Muscle layer of duodenum (tissue), 2 donors: ENCODE data around the gene POLE3.
"Not testable (repeated sequence)": the region's sequence is repeated elsewhere in the genome, so short reads cannot be mapped to it uniquely, and the experiment has no call there.

Experiments
- H3K27ac ChIP-seq: one replicate; pipeline ENCODE4 v1.7.0; 2013; ENCODE audit warnings: mild to moderate bottlenecking, low read length
- H3K27me3 ChIP-seq: one replicate; pipeline ENCODE4 v1.7.0; 2013; ENCODE audit warnings: low read depth, mild to moderate bottlenecking, control low read depth, low read length
- H3K36me3 ChIP-seq, 2 donors: one replicate each; pipeline ENCODE4 v1.7.0; 2013; ENCODE audit warnings: low read length in 2 of 2, control low read depth in 1 of 2, mild to moderate bottlenecking in 1 of 2; ENCODE audit not compliant: insufficient read depth in 2 of 2, control insufficient read depth in 1 of 2
- H3K4me1 ChIP-seq, 2 donors: one replicate each; pipeline ENCODE4 v1.7.0; 2013; ENCODE audit warnings: low read length in 2 of 2, mild to moderate bottlenecking in 2 of 2, control low read depth in 1 of 2, moderate library complexity in 1 of 2; ENCODE audit not compliant: insufficient read depth in 2 of 2, control insufficient read depth in 1 of 2
- H3K4me3 ChIP-seq, 2 donors: one replicate each; pipeline ENCODE4 v1.7.0; 2013; ENCODE audit warnings: low read length in 2 of 2, low read depth in 1 of 2, mild to moderate bottlenecking in 1 of 2
- H3K9me3 ChIP-seq, 2 donors: one replicate each; pipeline ENCODE4 v1.7.0; 2013; ENCODE audit warnings: low read length in 2 of 2, control low read depth in 1 of 2, mild to moderate bottlenecking in 1 of 2; ENCODE audit not compliant: control insufficient read depth in 1 of 2
- donor health status: healthy.

Gene POLE3

DNA sequence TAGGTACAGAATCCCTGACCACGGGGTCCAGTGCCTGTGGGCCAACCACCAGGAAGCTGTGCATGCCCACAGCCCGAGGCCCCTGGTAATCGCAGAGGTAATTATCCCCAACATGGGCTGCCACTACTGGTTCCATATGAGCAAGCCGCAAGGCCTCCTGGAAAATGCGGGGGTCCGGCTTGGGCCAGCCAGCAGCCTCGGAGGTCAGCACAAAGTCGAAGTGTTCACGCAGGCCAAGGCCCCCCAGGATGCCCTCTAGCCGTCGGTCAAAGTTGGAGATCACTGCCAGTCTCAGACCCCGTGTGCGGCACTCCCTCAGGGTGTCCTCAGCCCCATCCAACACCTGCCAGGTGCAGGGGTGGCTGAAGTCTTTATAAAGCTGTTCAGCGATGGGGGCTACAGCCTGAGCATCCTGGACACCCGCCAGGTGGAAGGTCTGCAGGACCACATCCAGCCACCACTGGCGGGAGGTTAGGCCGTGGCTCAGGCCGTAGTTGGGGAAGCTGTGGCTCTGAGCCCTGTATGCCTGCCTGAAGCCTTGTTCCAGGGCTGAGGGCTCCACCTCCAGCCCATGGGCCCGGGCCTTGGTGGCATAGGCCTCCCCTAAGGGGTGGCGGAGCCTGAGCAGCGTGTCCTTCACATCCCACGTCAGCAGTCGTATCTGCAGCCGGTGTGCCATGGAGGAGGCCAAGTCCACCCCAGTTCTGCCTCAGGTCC is 36.6 kb downstream of the POLE3 start:
- no peak overlapping the region for H3K4me3 ChIP-seq
- no peaks in the 10 kb centered on the region for H3K9me3 ChIP-seq
- peaks cover 11 to 20% of the 10 kb centered on the region in 2 donors for H3K36me3 ChIP-seq
- H3K4me1 ChIP-seq, result peaks cover 0 to 13% of the 10 kb centered on the region in 2 donors
- H3K27ac ChIP-seq, result no peak overlapping the region
- H3K27me3 ChIP-seq, result no peaks in the 10 kb centered on the region

DNA sequence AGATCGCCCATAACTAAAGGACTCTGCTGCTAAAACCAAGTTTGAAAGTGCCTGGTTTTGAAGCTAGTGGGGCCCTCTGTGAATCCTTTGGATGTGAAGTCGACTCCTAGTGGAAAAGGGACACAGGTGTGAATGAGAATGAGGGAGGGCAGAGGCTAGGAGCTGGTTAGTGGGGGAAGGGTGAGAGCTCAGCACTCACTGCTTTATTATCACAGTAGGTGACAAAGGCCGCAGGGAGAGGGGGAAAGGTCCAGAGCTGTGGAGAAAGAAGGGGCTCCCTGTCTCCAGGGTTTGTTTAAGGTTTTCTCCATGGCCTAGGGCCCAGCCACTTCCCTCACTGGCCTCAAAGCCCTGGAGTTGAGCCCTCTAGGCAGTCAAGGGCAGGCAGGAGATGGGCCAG is 37.2 kb downstream of the POLE3 start:
- H3K4me1 ChIP-seq, result peaks cover 0 to 13% of the 10 kb centered on the region in 2 donors
- no peak overlapping the region for H3K4me3 ChIP-seq
- peaks cover 11 to 20% of the 10 kb centered on the region in 2 donors for H3K36me3 ChIP-seq
- no peaks in the 10 kb centered on the region for H3K27me3 ChIP-seq
- H3K27ac ChIP-seq, result no peak overlapping the region
- H3K9me3 ChIP-seq, result no peaks in the 10 kb centered on the region

DNA sequence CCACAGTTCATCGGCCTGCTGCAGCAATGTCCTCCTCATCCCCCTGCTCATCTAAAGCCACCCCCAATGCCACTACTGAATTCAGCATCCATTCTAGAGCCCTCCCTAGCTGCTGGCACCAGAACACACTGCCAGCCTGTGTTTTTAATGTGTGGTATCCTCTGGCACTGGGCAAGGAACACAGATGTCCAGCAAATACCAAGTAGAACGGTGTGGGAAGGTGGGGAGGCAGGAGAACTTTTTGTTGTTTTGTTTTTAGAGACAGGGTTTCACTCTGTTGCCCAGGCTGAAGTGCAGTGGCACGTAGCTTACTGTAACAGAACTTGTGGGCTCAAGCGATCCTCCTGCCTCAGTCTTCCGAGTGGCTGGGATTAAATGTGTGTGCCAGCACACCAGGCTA is 38.4 kb downstream of the POLE3 start:
- Histone ChIP-seq H3K4me1 (peaks cover 0 to 9% of the 10 kb centered on the region in 2 donors), H3K9me3 (no peaks in the 10 kb centered on the region), H3K36me3 (peaks cover 11 to 20% of the 10 kb centered on the region in 2 donors), H3K4me3 (no peak overlapping the region), H3K27ac (no peak overlapping the region), H3K27me3 (no peaks in the 10 kb centered on the region)

DNA sequence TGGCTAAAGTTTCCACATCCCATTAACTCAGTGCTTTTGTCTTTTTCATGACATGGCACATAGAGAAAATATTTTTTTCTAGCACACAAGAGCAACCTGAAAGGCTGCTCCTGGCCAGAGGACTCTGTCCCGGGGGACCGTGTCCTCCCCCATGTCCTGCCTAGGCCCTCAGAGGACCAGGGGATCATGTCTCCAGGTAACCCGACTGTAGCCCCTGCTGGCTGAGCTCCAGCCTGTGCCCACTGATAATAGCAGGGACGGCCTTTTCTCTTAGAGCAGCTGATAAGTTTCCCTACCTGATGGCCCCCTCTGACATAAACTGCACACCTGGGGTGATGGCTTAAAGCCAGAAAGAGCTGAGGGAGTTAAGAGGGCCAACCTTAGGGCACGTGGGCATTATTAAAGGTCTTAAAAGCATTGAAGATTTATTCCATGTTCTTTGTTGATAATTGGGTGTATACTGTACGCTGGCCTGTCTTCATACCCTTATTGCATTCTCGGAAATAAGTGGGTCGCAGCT is 39.6 kb downstream of the POLE3 start:
- Histone ChIP-seq H3K27me3 (no peaks in the 10 kb centered on the region), H3K4me3 (no peak overlapping the region), H3K36me3 (peaks cover 11 to 20% of the 10 kb centered on the region in 2 donors), H3K27ac (no peak overlapping the region), H3K9me3 (no peaks in the 10 kb centered on the region), H3K4me1 (peaks cover 0 to 8% of the 10 kb centered on the region in 2 donors)

DNA sequence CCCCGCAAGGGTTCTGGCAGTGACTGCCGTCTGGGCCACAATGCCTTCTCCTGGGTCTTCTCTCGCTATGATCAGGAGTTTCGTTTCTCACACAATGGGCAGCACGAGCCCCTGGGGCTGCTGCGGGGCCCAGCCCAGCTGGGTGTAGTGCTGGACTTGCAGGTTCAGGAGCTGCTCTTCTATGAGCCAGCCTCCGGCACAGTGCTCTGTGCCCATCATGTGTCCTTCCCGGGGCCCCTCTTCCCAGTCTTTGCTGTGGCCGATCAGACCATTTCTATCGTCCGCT is 40.7 kb downstream of the POLE3 start:
- Histone ChIP-seq H3K4me1 (no peaks in the 10 kb centered on the region), H3K27ac (no peak overlapping the region), H3K27me3 (no peaks in the 10 kb centered on the region), H3K36me3 (peaks cover 11 to 20% of the 10 kb centered on the region in 2 donors), H3K9me3 (no peaks in the 10 kb centered on the region), H3K4me3 (no peak overlapping the region)

DNA sequence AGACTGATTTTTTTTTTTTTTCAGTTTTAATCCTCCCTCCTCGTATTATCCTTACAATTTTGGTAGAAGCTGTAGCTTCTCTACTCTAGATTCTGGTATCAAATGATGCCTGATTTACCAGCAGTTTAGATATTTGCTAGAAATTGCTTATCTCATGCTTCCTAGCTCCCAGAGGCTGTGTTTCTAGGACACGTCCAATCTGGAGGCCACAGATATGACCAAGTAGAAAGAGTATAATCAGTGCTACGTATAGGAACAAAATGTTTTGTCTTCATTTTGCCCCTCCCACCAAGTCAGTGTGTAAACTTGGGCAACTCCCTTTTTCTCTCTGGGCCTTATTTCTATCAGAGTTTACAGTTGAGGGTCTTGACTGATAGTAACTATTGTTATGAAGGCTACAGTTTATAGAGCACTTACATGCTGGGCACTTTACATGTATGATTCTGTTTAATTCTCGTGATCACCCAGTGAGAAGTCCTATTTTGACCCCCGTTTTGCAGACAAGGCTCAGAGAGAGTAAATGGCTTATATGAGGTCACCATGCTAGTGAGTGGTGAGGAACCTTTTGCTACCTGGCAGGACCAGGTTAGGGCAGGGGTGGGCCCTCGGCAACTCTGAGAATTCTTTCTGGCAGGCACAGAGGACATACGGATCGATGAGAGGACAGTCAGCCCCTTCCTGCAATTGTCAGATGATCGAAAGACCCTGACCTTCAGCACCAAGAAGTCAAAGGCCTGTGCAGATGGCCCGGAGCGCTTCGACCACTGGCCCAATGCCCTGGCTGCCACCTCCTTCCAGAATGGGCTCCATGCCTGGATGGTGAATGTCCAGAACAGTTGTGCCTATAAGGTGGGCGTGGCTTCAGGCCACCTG is 41.3 kb downstream of the POLE3 start:
- Histone ChIP-seq H3K4me1 (no peaks in the 10 kb centered on the region), H3K4me3 (no peak overlapping the region), H3K27ac (no peak overlapping the region), H3K27me3 (no peaks in the 10 kb centered on the region), H3K36me3 (peaks cover 8 to 17% of the 10 kb centered on the region in 2 donors), H3K9me3 (no peaks in the 10 kb centered on the region)

DNA sequence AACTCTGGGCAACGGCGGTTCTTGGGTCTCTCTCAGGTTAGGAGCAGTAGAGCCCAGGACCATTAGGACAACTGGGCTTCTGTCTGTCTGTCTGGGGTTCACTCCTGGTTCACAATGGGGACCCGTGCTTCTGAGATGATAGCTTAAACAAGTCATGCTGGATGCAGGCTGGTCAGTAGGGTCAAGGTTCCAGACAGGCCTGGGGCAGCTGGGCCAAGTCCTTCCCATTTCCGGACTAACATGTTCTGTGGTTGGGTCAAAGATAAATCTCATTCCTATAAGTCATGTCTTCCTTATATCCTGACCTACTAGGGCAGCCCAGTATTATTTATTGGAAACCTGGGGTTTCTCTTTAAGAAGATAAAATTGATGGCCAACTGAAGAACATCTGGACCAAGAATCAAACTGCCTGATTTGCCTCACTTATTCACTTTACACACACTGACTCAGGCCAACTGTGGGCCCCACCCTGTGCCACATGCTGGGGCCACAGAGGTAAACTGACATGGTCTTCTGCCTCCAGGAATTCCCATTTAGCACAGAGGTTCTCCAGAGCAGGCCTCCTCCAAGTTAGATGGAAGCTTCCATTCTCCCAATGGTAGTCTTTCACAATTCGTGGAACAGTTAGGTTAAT is 42.0 kb downstream of the POLE3 start:
- Histone ChIP-seq H3K27me3 (no peaks in the 10 kb centered on the region), H3K4me1 (no peaks in the 10 kb centered on the region), H3K36me3 (peaks cover 6 to 9% of the 10 kb centered on the region in 2 donors), H3K9me3 (no peaks in the 10 kb centered on the region), H3K27ac (no peak overlapping the region), H3K4me3 (no peak overlapping the region)

DNA sequence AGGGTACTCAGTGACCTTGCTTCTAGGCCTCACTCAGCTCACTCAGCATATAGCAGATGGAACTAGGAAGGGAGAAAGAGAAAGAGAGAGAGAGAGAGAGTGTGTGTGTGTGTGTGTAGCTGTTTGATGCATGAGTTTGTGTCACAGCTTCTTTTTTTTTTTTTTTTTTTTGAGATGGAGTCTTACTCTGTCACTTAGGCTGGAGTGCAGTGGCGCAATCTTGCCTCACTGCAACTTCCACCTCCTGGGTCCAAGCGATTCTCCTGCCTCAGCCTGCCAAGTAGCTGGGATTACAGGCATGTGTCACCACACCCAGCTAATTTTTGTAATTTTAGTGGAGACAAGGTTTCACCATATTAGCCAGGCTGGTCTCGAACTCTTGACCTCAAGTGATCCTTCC is 44.8 kb downstream of the POLE3 start:
- H3K36me3 ChIP-seq, H3K4me3 ChIP-seq, H3K27ac ChIP-seq, H3K27me3 ChIP-seq, H3K9me3 ChIP-seq, H3K4me1 ChIP-seq: not testable (repeated sequence)

DNA sequence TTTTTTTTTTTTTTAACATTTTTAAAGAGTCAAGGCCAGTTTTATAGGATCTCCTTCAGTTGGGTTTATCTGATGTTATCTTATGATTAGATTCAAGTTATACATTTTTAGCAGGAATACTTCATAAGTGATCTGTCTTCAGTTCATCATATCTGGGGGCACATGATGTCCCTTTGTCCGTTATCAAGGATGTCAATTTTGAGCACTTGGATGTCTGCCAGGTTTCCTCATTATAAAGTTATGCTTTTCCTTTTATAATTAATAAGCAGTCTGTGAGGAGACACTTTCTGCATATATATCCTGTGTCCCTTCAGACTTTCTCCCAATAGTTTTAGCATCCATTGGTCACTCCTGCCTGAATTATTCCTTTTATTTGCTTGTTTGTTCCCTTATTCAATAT is 45.5 kb downstream of the POLE3 start:
- Histone ChIP-seq H3K27me3 (no peaks in the 10 kb centered on the region), H3K4me1 (no peaks in the 10 kb centered on the region), H3K27ac (no peak overlapping the region), H3K9me3 (no peaks in the 10 kb centered on the region), H3K4me3 (no peak overlapping the region), H3K36me3 (no peaks in the 10 kb centered on the region)

DNA sequence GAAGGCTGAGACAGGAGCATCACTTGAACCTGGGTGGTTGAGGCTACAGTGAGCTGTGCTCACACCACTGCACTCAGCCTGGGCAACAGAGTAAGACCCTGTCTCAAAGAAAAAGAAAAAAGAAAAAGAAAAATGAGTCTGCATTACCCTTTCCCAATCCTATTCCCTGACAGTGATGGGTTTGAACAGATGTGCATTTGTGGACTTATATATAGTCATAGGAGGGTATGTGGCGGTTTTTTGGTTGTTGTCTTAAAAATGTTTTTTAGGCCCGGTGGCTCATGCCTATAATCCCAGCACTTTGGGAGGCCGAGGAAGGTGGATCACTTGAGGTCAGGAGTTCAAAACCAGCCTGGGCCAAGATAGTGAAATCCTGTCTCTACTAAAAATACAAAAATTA is 47.1 kb downstream of the POLE3 start:
- Histone ChIP-seq H3K36me3 (no peaks in the 10 kb centered on the region), H3K27me3 (no peaks in the 10 kb centered on the region), H3K4me3 (no peak overlapping the region), H3K27ac (no peak overlapping the region), H3K4me1 (no peaks in the 10 kb centered on the region), H3K9me3 (no peaks in the 10 kb centered on the region)

DNA sequence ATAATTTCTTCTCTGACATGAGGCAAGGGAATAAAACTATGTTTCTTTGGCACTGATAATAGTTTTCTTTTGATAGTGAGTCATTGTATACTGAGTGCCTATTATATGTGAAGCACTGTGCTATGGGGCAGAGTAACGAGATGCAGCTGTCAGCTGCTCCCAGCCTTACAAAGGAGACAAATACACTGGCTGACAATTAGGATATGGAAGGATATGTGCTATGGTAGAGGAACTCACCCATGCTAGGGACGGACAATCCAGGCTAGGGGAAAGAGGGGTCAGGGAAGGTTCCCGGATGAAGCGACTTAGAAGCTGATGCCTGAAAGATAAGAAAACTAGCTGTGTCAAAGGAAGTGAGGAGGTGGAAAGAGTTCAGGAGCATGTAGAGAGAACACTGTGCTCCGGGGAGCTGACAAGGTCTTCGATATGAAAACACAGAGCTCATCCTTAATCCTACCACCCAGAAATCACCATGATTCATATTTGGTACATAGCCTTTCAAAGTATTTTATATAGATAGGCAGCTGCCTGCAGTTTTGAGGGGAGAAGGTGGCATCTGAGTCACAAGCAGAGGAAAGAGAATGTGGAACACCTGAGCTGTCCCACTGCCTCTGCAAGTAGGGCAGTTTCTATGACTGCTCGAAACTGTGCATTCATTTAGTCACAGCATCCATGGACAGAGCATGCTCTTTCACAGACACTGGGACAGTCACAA is 49.0 kb downstream of the POLE3 start:
- H3K9me3 ChIP-seq, result no peaks in the 10 kb centered on the region

More for the DNA sequence above, 49.0 kb downstream of the POLE3 start:
- Histone ChIP-seq H3K4me1 (no peaks in the 10 kb centered on the region), H3K36me3 (no peaks in the 10 kb centered on the region), H3K4me3 (no peak overlapping the region), H3K27ac (no peak overlapping the region), H3K27me3 (no peaks in the 10 kb centered on the region)
